K562 (cell line): Measurements from ENCODE around the gene NUP133. TPM values are rescaled to one million over a fixed set of nuclear protein-coding genes. Genes with fewer than 3 reads are reported as not detected.

Experiments
- ARID2 ChIP-seq: fragments of 450-650 bp; IDR thresholded peaks from 2 replicates; pipeline ENCODE4 v1.6.1; 2017; ENCODE audit warnings: antibody characterized with exemption, mild to moderate bottlenecking
- CREM ChIP-seq: IDR thresholded peaks from 2 replicates; pipeline ENCODE4 v1.6.1; 2014; ENCODE audit warnings: antibody characterized with exemption, low read depth
- EP300 ChIP-seq: IDR thresholded peaks from 2 replicates; pipeline ENCODE4 v1.6.1; 2012; ENCODE audit warnings: low read length, improper control_type of control experiment
- ESRRB ChIP-seq: fragments of 250-450 bp; sonication (Bioruptor Pico); IDR thresholded peaks from 2 replicates; pipeline ENCODE4 v1.5.0; 2020; ENCODE audit warnings: mild to moderate bottlenecking, moderate library complexity, borderline replicate concordance
- MAFF ChIP-seq: IDR thresholded peaks from 2 replicates; pipeline ENCODE4 v1.6.1; 2012; ENCODE audit warnings: low read length, improper control_type of control experiment
- SRSF7 ChIP-seq: fragments of 200-400 bp; formaldehyde crosslinking; optimal IDR thresholded peaks from 2 replicates; pipeline ENCODE3; 2017; ENCODE audit warnings: mild to moderate bottlenecking, low read depth, low read length
- TCF3 ChIP-seq: sonication (generic); formaldehyde crosslinking; IDR thresholded peaks from 2 replicates; pipeline ENCODE4 v1.4.0; 2020; ENCODE audit warnings: mild to moderate bottlenecking, missing genetic modification reagents
- ZNF263 ChIP-seq: sonication (generic); formaldehyde crosslinking; IDR thresholded peaks from 2 replicates; pipeline ENCODE4 v1.8.0; 2022; ENCODE audit warnings: mild to moderate bottlenecking, missing genetic modification reagents, borderline replicate concordance
- ZNF384 ChIP-seq: IDR thresholded peaks from 2 replicates; pipeline ENCODE4 v1.6.1; 2012; ENCODE audit warnings: low read depth, low read length, improper control_type of control experiment
- ZNF695 ChIP-seq: fragments of 450-650 bp; formaldehyde crosslinking; IDR thresholded peaks from 2 replicates; pipeline ENCODE4 v1.4.0; 2020; ENCODE audit warnings: mild to moderate bottlenecking, moderate library complexity
- ZNF780A ChIP-seq: fragments of 250-450 bp; sonication (Bioruptor Pico); IDR thresholded peaks from 2 replicates; pipeline ENCODE4 v1.5.0; 2021; ENCODE audit warnings: mild to moderate bottlenecking
- polyA plus RNA-seq, 8 experiments: library from polyadenylated mRNA; depleted of rRNA in 4 of 8; stranded (reverse) in 5 of 8; unstranded in 3 of 8; fragments of >200 nt; fragmentation: Nextera tagmentation in 2 of 8; fragmentation: Illumina TruSeq in 1 of 8; extraction: Ambion mirVana in 2 of 8; extraction: Trizol in 1 of 8; gene quantifications; 2 replicates each; pipeline versions ENCODE4 v1.2.1 to v1.2.3, GENCODE V29; 2011 to 2014; ENCODE audit warnings: inconsistent platforms in 1 of 8, missing spikeins in 1 of 8
- total RNA-seq, 7 experiments: library from RNA; depleted of rRNA in 6 of 7; stranded (reverse); fragments of >200 nt in 6 of 7; fragmentation: Illumina TruSeq in 2 of 7; extraction: Trizol in 2 of 7; gene quantifications; 2 replicates each; pipeline versions ENCODE4 v1.2.1 to v1.2.3, GENCODE V29; 2011 to 2021; ENCODE audit warnings: low replicate concordance in 1 of 7
- TF ChIP-seq, protein P1 (sequence below): fragments of 450-650 bp; IDR thresholded peaks from 2 replicates; pipeline ENCODE4 v1.6.1; 2016; ENCODE audit warnings: low read depth
- TF ChIP-seq, protein P2 (sequence below): fragments of 450-650 bp; IDR thresholded peaks from 2 replicates; pipeline ENCODE4 v1.6.1; 2017; ENCODE audit warnings: antibody characterized with exemption
- TF ChIP-seq, protein P3 (sequence below): fragments of 250-450 bp; sonication (Bioruptor Pico); IDR thresholded peaks from 2 replicates; pipeline ENCODE4 v1.5.0; 2021; ENCODE audit warnings: mild to moderate bottlenecking, borderline replicate concordance
- TF ChIP-seq, protein P4 (sequence below): fragments of 250-450 bp; sonication (Bioruptor Pico); IDR thresholded peaks from 2 replicates; pipeline ENCODE4 v1.5.0; 2021

NUP133 gene
- total and polyA plus RNA-seq, 9 of the 15 experiments (the other 6 are each of a cell fraction or from before 2014, with no cell fraction given), result 21.7 to 85.1 (median 61.3) TPM

DNA sequence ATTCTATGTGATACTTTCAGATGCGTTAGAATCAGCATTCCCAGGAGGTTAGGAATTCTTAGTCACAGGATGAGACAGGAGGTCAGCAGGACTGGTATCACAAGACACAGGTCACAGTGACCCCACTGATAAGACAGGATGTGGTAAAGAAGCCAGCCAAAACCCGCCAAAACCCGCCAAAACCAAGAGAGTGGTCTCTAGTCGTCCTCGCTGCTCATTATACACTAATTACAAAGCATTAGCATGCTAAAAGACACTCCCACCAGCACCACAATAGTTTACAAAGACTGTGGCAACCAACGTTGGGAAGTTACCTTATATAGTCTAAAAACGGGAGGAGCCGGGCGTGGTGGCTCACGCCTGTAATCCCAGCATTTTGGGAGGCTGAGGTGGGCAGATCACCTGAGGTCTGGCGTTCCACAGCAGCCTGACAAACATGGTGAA lies 60.3 kb downstream of the NUP133 start (continued):
- TF ChIP-seq EP300 (peak; percentile 81), SRSF7 (no peak), ZNF780A (no peak), ZNF695 (CRISPR knock-in tag) (no peak), ZNF263 (CRISPR knock-in tag) (no peak), MAFF (no peak), ZNF384 (no peak), CREM (peak; percentile 39; the same call in 1 of the 2 replicates), TCF3 (CRISPR knock-in tag) (peak; percentile 69), ESRRB (CRISPR knock-in tag) (no peak), ARID2 (no peak)
- TF ChIP-seq, protein P1, sequence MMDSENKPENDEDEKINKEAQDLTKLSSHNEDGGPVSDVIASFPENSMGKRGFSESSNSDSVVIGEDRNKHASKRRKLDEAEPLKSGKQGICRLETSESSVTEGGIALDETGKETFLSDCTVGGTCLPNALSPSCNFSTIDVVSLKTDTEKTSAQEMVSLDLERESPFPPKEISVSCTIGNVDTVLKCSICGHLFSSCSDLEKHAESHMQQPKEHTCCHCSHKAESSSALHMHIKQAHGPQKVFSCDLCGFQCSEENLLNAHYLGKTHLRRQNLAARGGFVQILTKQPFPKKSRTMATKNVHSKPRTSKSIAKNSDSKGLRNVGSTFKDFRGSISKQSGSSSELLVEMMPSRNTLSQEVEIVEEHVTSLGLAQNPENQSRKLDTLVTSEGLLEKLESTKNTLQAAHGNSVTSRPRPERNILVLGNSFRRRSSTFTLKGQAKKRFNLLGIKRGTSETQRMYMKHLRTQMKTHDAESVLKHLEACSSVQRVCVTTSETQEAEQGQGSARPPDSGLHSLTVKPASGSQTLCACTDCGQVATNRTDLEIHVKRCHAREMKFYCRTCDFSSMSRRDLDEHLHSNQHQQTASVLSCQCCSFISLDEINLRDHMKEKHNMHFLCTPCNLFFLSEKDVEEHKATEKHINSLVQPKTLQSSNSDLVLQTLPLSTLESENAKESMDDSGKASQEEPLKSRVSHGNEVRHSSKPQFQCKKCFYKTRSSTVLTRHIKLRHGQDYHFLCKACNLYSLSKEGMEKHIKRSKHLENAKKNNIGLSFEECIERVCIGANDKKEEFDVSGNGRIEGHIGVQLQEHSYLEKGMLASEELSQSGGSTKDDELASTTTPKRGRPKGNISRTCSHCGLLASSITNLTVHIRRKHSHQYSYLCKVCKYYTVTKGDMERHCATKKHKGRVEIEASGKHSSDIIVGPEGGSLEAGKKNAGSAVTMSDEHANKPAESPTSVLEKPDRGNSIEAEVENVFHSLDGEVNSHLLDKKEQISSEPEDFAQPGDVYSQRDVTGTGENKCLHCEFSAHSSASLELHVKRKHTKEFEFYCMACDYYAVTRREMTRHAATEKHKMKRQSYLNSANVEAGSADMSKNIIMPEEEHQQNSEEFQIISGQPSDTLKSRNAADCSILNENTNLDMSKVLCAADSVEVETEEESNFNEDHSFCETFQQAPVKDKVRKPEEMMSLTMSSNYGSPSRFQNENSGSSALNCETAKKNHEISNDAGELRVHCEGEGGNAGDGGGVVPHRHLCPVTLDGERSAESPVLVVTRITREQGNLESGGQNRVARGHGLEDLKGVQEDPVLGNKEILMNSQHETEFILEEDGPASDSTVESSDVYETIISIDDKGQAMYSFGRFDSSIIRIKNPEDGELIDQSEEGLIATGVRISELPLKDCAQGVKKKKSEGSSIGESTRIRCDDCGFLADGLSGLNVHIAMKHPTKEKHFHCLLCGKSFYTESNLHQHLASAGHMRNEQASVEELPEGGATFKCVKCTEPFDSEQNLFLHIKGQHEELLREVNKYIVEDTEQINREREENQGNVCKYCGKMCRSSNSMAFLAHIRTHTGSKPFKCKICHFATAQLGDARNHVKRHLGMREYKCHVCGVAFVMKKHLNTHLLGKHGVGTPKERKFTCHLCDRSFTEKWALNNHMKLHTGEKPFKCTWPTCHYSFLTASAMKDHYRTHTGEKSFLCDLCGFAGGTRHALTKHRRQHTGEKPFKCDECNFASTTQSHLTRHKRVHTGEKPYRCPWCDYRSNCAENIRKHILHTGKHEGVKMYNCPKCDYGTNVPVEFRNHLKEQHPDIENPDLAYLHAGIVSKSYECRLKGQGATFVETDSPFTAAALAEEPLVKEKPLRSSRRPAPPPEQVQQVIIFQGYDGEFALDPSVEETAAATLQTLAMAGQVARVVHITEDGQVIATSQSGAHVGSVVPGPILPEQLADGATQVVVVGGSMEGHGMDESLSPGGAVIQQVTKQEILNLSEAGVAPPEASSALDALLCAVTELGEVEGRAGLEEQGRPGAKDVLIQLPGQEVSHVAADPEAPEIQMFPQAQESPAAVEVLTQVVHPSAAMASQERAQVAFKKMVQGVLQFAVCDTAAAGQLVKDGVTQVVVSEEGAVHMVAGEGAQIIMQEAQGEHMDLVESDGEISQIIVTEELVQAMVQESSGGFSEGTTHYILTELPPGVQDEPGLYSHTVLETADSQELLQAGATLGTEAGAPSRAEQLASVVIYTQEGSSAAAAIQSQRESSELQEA, result no peak
- TF ChIP-seq, protein P2, sequence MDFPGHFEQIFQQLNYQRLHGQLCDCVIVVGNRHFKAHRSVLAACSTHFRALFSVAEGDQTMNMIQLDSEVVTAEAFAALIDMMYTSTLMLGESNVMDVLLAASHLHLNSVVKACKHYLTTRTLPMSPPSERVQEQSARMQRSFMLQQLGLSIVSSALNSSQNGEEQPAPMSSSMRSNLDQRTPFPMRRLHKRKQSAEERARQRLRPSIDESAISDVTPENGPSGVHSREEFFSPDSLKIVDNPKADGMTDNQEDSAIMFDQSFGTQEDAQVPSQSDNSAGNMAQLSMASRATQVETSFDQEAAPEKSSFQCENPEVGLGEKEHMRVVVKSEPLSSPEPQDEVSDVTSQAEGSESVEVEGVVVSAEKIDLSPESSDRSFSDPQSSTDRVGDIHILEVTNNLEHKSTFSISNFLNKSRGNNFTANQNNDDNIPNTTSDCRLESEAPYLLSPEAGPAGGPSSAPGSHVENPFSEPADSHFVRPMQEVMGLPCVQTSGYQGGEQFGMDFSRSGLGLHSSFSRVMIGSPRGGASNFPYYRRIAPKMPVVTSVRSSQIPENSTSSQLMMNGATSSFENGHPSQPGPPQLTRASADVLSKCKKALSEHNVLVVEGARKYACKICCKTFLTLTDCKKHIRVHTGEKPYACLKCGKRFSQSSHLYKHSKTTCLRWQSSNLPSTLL, result no peak
- TF ChIP-seq, protein P3, sequence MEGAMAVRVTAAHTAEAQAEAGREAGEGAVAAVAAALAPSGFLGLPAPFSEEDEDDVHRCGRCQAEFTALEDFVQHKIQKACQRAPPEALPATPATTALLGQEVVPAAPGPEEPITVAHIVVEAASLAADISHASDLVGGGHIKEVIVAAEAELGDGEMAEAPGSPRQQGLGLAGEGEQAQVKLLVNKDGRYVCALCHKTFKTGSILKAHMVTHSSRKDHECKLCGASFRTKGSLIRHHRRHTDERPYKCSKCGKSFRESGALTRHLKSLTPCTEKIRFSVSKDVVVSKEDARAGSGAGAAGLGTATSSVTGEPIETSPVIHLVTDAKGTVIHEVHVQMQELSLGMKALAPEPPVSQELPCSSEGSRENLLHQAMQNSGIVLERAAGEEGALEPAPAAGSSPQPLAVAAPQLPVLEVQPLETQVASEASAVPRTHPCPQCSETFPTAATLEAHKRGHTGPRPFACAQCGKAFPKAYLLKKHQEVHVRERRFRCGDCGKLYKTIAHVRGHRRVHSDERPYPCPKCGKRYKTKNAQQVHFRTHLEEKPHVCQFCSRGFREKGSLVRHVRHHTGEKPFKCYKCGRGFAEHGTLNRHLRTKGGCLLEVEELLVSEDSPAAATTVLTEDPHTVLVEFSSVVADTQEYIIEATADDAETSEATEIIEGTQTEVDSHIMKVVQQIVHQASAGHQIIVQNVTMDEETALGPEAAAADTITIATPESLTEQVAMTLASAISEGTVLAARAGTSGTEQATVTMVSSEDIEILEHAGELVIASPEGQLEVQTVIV (CRISPR knock-in tag), result no peak
- TF ChIP-seq, protein P4, sequence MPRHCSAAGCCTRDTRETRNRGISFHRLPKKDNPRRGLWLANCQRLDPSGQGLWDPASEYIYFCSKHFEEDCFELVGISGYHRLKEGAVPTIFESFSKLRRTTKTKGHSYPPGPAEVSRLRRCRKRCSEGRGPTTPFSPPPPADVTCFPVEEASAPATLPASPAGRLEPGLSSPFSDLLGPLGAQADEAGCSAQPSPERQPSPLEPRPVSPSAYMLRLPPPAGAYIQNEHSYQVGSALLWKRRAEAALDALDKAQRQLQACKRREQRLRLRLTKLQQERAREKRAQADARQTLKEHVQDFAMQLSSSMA (CRISPR knock-in tag), result no peak
